ENCODE results near the gene SNX19. TPM values are rescaled to one million over a fixed set of nuclear protein-coding genes. Genes with fewer than 3 reads are reported as not detected.
A peak's percentile ranks its signal among the peaks of the same experiment; 100 is the strongest.

SNX19 gene
- total and polyA plus RNA-seq, 2 of the 4 experiments (the other 2 are of a cell fraction) = 35.9 to 113 TPM

- H3K27ac ChIP-seq (ENCODE audit: insufficient read depth, low read length) = peak overlapping the region; percentile 50
- in situ Hi-C loops (cut with MboI; ENCODE audit: low sequenced_read_pairs) (no loop called here), dilution Hi-C loops (cut with HindIII; ENCODE audit: low sequenced_read_pairs, unreplicated experiment) (loop anchor here (25.0 kb wide), 1 partner anchor 435 kb away; the partner anchor contains the start of genes ADAMTS15 and ADAMTS8), intact Hi-C loops (cut with micrococcal nuclease) (no loop called here)
- no peak; the same call in 1 of the 2 replicates for ATAC-seq (ENCODE audit: low read depth)
- no peak for TF ChIP-seq RFX5 (IDR thresholded peaks at IDR 0.05; ENCODE audit: low read depth, low read length)
- no peak for TF ChIP-seq SMC3 (IDR thresholded peaks at IDR 0.05; ENCODE audit: low read depth, low read length)
- TF ChIP-seq CHD1 (IDR thresholded peaks at IDR 0.05; ENCODE audit: low read depth, low read length) = no peak
- no peak for TF ChIP-seq POLR2A (IDR thresholded peaks at IDR 0.05; ENCODE audit: low read depth, low read length)
- TF ChIP-seq RAD21 (IDR thresholded peaks at IDR 0.05; ENCODE audit: low read length) = no peak
- no peak for TF ChIP-seq FOS (IDR thresholded peaks at IDR 0.05; ENCODE audit: low read depth, low read length)
- TF ChIP-seq MAFK (IDR thresholded peaks at IDR 0.05; ENCODE audit: low read depth, low read length) = no peak
- TF ChIP-seq, protein P1, sequence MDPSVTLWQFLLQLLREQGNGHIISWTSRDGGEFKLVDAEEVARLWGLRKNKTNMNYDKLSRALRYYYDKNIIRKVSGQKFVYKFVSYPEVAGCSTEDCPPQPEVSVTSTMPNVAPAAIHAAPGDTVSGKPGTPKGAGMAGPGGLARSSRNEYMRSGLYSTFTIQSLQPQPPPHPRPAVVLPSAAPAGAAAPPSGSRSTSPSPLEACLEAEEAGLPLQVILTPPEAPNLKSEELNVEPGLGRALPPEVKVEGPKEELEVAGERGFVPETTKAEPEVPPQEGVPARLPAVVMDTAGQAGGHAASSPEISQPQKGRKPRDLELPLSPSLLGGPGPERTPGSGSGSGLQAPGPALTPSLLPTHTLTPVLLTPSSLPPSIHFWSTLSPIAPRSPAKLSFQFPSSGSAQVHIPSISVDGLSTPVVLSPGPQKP (IDR thresholded peaks at IDR 0.05; ENCODE audit: borderline replicate concordance, low read depth, low read length) = no peak
- TF ChIP-seq NFE2L2 (IDR thresholded peaks at IDR 0.05; ENCODE audit: low read depth, low read length) = no peak
- no peak for TF ChIP-seq CEBPB (IDR thresholded peaks at IDR 0.05; ENCODE audit: low read depth, low read length)
- TF ChIP-seq, protein P2, sequence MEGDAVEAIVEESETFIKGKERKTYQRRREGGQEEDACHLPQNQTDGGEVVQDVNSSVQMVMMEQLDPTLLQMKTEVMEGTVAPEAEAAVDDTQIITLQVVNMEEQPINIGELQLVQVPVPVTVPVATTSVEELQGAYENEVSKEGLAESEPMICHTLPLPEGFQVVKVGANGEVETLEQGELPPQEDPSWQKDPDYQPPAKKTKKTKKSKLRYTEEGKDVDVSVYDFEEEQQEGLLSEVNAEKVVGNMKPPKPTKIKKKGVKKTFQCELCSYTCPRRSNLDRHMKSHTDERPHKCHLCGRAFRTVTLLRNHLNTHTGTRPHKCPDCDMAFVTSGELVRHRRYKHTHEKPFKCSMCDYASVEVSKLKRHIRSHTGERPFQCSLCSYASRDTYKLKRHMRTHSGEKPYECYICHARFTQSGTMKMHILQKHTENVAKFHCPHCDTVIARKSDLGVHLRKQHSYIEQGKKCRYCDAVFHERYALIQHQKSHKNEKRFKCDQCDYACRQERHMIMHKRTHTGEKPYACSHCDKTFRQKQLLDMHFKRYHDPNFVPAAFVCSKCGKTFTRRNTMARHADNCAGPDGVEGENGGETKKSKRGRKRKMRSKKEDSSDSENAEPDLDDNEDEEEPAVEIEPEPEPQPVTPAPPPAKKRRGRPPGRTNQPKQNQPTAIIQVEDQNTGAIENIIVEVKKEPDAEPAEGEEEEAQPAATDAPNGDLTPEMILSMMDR (conservative IDR thresholded peaks at IDR 0.05; ENCODE audit: low read depth, low read length) = no peak
- peak overlapping the region; percentile 42 for H2AK9ac ChIP-seq (replicated peaks; ENCODE audit: low read depth, low read length, poor library complexity)
- H3K18ac ChIP-seq (ENCODE audit: low read depth, low read length) = peak overlapping the region; percentile 16; the same call in 1 of the 2 replicates
- peak overlapping the region; percentile 65 for H2BK5ac ChIP-seq (ENCODE audit: low read depth, low read length, poor library complexity, severe bottlenecking)
- peak overlapping the region; percentile 37 for H2AK5ac ChIP-seq (ENCODE audit: low read depth, low read length)
- H4K8ac ChIP-seq (ENCODE audit: low read depth in 2 of 2, low read length in 2 of 2) = peak overlapping the region; percentile 34 to 58; a peak in 2 of 4 replicates
- H3K56ac ChIP-seq (ENCODE audit: extremely low read depth, insufficient read depth, low read length) = no peak overlapping the region
- POLR2A ChIA-PET (ENCODE audit: unreplicated experiment) = no interaction called here
- H3K79me1 ChIP-seq (ENCODE audit: low read depth in 1 of 2, low read length in 2 of 2) = peaks cover 0 to 11% of the 10 kb centered on the region in 2 experiments; a peak in 2 of 4 replicates
- peak overlapping the region; percentile 73 for H2BK120ac ChIP-seq (ENCODE audit: low read depth, low read length)
- CTCF ChIA-PET = no interaction called here
- H2BK15ac ChIP-seq (ENCODE audit: low read depth, low read length) = peak overlapping the region; percentile 51; the same call in 2 of the 3 replicates
- peak overlapping the region; percentile 8; the same call in 1 of the 2 replicates for H4K91ac ChIP-seq (ENCODE audit: insufficient read depth, low read depth, low read length)
- H3K27me3 ChIP-seq (ENCODE audit: control insufficient read depth, insufficient read depth, low read length) = no peaks in the 10 kb centered on the region
- H3K36me3 ChIP-seq (ENCODE audit: control insufficient read depth, insufficient read depth, low read length) = peaks cover 24% of the 10 kb centered on the region
- H3K9me1 ChIP-seq (ENCODE audit: insufficient read depth, low read length) = peaks cover 11% of the 10 kb centered on the region
- WGBS, 2 experiments (ENCODE audit: extremely low coverage in 2 of 2, insufficient read length in 1 of 2) = no CpG with 5 or more reads among the region's 6 CpGs
- H4K5ac ChIP-seq (ENCODE audit: low read depth, low read length) = peak overlapping the region; percentile 12; the same call in 1 of the 2 replicates
- H3K4me3 ChIP-seq (ENCODE audit: insufficient read depth, low read depth, low read length) = no peak overlapping the region
- peak overlapping the region; percentile 75 for H3K14ac ChIP-seq (replicated peaks; ENCODE audit: low read depth, low read length)
- H3K9ac ChIP-seq (ENCODE audit: low read depth, low read length) = peak overlapping the region; percentile 15; the same call in 1 of the 2 replicates
- H3K4me2 ChIP-seq (ENCODE audit: low read depth, low read length) = no peak overlapping the region; the same call in 1 of the 2 replicates
- H3K23ac ChIP-seq (ENCODE audit: low read depth, low read length) = 0 out of 2 replicates have a peak overlapping the region, but pooled peaks have one; percentile 18
- no peaks in the 10 kb centered on the region for H3K9me3 ChIP-seq (ENCODE audit: control insufficient read depth, insufficient read depth, low read length)
- H3K4me1 ChIP-seq (ENCODE audit: control insufficient read depth, insufficient read depth, low read length) = peaks cover 7% of the 10 kb centered on the region
- BruUV-seq (replicated peaks) = no TSS peak
- peak overlapping the region; percentile 3 for H2AFZ ChIP-seq (replicated peaks; ENCODE audit: low read length, poor library complexity)
- 0 out of 2 replicates have a peak overlapping the region, but pooled peaks have one; percentile 17 for H2BK20ac ChIP-seq (ENCODE audit: low read depth, low read length)
- H4K20me1 ChIP-seq (ENCODE audit: insufficient read depth, low read length) = peaks cover 4% of the 10 kb centered on the region; the same call in 1 of the 2 replicates
- DNase-seq = no peak
- H3K4ac ChIP-seq (ENCODE audit: low read depth, low read length) = peak overlapping the region; percentile 62
Observed at GRCh38 chr11:130872513-130872912, 43.8 kb downstream of the SNX19 start.
